HepG2 (cell line): Measurements from ENCODE around the gene ZNF22. TPM values are rescaled to one million over a fixed set of nuclear protein-coding genes. Genes with fewer than 3 reads are reported as not detected.

ENCODE experiments used
- ASH2L ChIP-seq: fragments of 300-600, 200-600 bp; sonication (generic); IDR thresholded peaks from 2 replicates; pipeline ENCODE4 v1.7.0; 2017; ENCODE audit warnings: low read depth, mild to moderate bottlenecking, moderate library complexity, mixed read lengths, low read length; ENCODE audit not compliant: insufficient read length
- ISL2 ChIP-seq: sonication (generic); formaldehyde crosslinking; IDR thresholded peaks from 2 replicates; pipeline ENCODE4 v1.5.0; 2020; ENCODE audit warnings: missing genetic modification reagents
- RARA ChIP-seq: IDR thresholded peaks from 2 replicates; pipeline ENCODE4 v1.6.1; 2016; ENCODE audit warnings: missing genetic modification reagents, missing compliant biosample characterization
- SRSF4 ChIP-seq: fragments of 200-400 bp; formaldehyde crosslinking; IDR thresholded peaks from one replicate; pipeline ENCODE4 v1.6.1; 2018; ENCODE audit warnings: mild to moderate bottlenecking, low read depth, low read length, moderate library complexity; ENCODE audit not compliant: poor library complexity, severe bottlenecking
- ZNF124 ChIP-seq: sonication (generic); formaldehyde crosslinking; IDR thresholded peaks from 2 replicates; pipeline ENCODE4 v1.4.0; 2020; ENCODE audit warnings: missing genetic modification reagents
- ZSCAN31 ChIP-seq: sonication (generic); formaldehyde crosslinking; IDR thresholded peaks from 2 replicates; pipeline ENCODE4 v1.5.0; 2020; ENCODE audit warnings: low read depth, mild to moderate bottlenecking, missing genetic modification reagents
- polyA plus RNA-seq, 8 experiments: library from polyadenylated mRNA; depleted of rRNA in 3 of 8; stranded (reverse) in 7 of 8; unstranded in 1 of 8; fragments of >200 nt; fragmentation: Illumina TruSeq in 4 of 8; extraction: Trizol in 4 of 8; gene quantifications; 2 replicates each; pipeline versions ENCODE4 v1.2.1 to v1.2.3, GENCODE V29; 2011 to 2016; ENCODE audit warnings: low read depth in 4 of 8, missing spikeins in 1 of 8, mixed read lengths in 1 of 8; ENCODE audit not compliant: insufficient read depth in 1 of 8
- total RNA-seq, 5 experiments: library from RNA; depleted of rRNA; stranded (reverse); fragments of >200 nt; fragmentation: Illumina TruSeq; extraction: Trizol; gene quantifications; 2 replicates each; pipeline ENCODE4 v1.2.3, GENCODE V29; 2016; ENCODE audit warnings: low read depth in 1 of 5
- TF ChIP-seq, protein P1 (sequence below): sonication (generic); formaldehyde crosslinking; IDR thresholded peaks from 2 replicates; pipeline ENCODE4 v1.5.0; 2020; ENCODE audit warnings: mild to moderate bottlenecking, missing genetic modification reagents, borderline replicate concordance
- TF ChIP-seq, protein P2 (sequence below): IDR thresholded peaks from 2 replicates; pipeline ENCODE4 v1.6.1; 2016; ENCODE audit warnings: low read depth, missing genetic modification reagents, missing compliant biosample characterization
- TF ChIP-seq, protein P3 (sequence below): sonication (generic); formaldehyde crosslinking; IDR thresholded peaks from 2 replicates; pipeline ENCODE4 v1.5.0; 2020; ENCODE audit warnings: mild to moderate bottlenecking, missing genetic modification reagents
- TF ChIP-seq, protein P4 (sequence below): sonication (generic); formaldehyde crosslinking; IDR thresholded peaks from 2 replicates; pipeline ENCODE4 v1.5.0; 2020; ENCODE audit warnings: missing genetic modification reagents

Gene ZNF22
- total and polyA plus RNA-seq, 2 of the 13 experiments (the other 11 are each of a cell fraction or from before 2014, with no cell fraction given) = 0.40 to 1.3 TPM

DNA sequence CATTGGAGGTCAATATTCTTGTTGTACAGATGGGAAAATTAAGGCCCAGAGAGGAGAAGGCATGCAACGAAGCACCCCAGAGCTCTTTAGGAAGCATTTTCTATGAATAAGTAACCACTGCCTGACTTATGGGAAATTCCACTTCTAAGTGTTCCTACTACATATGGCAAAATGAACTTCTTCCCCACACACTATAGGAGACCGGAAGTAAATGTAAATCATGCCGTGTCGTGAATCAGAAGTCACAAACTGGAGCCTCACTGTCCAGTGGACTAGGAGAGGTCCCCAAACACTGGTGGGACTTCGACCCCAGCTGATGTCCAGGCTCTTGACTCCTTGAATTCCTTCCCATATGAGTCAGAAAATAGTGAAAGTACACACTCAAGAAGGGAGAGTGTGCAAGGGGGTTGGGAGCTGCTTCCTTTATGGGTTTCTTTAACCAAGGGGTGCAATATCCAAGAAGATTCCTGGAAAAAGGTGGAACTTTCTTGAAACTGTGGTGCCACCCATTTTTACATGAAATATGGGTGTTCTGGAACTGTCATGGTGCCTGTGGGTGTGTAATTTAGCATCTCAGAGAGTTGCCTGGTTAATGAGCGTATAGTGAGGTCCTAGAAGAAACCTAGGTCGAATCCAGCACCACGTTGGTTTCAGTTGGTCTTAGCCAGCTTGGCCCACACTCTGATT lies 34.5 kb upstream of the ZNF22 start (continued):
- TF ChIP-seq, protein P1, sequence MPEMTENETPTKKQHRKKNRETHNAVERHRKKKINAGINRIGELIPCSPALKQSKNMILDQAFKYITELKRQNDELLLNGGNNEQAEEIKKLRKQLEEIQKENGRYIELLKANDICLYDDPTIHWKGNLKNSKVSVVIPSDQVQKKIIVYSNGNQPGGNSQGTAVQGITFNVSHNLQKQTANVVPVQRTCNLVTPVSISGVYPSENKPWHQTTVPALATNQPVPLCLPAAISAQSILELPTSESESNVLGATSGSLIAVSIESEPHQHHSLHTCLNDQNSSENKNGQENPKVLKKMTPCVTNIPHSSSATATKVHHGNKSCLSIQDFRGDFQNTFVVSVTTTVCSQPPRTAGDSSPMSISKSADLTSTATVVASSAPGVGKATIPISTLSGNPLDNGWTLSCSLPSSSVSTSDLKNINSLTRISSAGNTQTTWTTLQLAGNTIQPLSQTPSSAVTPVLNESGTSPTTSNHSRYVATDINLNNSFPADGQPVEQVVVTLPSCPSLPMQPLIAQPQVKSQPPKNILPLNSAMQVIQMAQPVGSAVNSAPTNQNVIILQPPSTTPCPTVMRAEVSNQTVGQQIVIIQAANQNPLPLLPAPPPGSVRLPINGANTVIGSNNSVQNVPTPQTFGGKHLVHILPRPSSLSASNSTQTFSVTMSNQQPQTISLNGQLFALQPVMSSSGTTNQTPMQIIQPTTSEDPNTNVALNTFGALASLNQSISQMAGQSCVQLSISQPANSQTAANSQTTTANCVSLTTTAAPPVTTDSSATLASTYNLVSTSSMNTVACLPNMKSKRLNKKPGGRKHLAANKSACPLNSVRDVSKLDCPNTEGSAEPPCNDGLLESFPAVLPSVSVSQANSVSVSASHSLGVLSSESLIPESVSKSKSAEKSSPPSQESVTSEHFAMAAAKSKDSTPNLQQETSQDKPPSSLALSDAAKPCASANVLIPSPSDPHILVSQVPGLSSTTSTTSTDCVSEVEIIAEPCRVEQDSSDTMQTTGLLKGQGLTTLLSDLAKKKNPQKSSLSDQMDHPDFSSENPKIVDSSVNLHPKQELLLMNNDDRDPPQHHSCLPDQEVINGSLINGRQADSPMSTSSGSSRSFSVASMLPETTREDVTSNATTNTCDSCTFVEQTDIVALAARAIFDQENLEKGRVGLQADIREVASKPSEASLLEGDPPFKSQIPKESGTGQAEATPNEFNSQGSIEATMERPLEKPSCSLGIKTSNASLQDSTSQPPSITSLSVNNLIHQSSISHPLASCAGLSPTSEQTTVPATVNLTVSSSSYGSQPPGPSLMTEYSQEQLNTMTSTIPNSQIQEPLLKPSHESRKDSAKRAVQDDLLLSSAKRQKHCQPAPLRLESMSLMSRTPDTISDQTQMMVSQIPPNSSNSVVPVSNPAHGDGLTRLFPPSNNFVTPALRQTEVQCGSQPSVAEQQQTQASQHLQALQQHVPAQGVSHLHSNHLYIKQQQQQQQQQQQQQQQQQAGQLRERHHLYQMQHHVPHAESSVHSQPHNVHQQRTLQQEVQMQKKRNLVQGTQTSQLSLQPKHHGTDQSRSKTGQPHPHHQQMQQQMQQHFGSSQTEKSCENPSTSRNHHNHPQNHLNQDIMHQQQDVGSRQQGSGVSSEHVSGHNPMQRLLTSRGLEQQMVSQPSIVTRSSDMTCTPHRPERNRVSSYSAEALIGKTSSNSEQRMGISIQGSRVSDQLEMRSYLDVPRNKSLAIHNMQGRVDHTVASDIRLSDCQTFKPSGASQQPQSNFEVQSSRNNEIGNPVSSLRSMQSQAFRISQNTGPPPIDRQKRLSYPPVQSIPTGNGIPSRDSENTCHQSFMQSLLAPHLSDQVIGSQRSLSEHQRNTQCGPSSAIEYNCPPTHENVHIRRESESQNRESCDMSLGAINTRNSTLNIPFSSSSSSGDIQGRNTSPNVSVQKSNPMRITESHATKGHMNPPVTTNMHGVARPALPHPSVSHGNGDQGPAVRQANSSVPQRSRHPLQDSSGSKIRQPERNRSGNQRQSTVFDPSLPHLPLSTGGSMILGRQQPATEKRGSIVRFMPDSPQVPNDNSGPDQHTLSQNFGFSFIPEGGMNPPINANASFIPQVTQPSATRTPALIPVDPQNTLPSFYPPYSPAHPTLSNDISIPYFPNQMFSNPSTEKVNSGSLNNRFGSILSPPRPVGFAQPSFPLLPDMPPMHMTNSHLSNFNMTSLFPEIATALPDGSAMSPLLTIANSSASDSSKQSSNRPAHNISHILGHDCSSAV (CRISPR knock-in tag) = no peak
- TF ChIP-seq, protein P2, sequence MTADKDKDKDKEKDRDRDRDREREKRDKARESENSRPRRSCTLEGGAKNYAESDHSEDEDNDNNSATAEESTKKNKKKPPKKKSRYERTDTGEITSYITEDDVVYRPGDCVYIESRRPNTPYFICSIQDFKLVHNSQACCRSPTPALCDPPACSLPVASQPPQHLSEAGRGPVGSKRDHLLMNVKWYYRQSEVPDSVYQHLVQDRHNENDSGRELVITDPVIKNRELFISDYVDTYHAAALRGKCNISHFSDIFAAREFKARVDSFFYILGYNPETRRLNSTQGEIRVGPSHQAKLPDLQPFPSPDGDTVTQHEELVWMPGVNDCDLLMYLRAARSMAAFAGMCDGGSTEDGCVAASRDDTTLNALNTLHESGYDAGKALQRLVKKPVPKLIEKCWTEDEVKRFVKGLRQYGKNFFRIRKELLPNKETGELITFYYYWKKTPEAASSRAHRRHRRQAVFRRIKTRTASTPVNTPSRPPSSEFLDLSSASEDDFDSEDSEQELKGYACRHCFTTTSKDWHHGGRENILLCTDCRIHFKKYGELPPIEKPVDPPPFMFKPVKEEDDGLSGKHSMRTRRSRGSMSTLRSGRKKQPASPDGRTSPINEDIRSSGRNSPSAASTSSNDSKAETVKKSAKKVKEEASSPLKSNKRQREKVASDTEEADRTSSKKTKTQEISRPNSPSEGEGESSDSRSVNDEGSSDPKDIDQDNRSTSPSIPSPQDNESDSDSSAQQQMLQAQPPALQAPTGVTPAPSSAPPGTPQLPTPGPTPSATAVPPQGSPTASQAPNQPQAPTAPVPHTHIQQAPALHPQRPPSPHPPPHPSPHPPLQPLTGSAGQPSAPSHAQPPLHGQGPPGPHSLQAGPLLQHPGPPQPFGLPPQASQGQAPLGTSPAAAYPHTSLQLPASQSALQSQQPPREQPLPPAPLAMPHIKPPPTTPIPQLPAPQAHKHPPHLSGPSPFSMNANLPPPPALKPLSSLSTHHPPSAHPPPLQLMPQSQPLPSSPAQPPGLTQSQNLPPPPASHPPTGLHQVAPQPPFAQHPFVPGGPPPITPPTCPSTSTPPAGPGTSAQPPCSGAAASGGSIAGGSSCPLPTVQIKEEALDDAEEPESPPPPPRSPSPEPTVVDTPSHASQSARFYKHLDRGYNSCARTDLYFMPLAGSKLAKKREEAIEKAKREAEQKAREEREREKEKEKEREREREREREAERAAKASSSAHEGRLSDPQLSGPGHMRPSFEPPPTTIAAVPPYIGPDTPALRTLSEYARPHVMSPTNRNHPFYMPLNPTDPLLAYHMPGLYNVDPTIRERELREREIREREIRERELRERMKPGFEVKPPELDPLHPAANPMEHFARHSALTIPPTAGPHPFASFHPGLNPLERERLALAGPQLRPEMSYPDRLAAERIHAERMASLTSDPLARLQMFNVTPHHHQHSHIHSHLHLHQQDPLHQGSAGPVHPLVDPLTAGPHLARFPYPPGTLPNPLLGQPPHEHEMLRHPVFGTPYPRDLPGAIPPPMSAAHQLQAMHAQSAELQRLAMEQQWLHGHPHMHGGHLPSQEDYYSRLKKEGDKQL (CRISPR knock-in tag) = no peak
- TF ChIP-seq ASH2L = peak; percentile 42
- peak; percentile 32; the same call in 1 of the 2 replicates for TF ChIP-seq RARA (CRISPR knock-in tag)
- no peak for TF ChIP-seq ZSCAN31 (CRISPR knock-in tag)
- TF ChIP-seq, protein P3, sequence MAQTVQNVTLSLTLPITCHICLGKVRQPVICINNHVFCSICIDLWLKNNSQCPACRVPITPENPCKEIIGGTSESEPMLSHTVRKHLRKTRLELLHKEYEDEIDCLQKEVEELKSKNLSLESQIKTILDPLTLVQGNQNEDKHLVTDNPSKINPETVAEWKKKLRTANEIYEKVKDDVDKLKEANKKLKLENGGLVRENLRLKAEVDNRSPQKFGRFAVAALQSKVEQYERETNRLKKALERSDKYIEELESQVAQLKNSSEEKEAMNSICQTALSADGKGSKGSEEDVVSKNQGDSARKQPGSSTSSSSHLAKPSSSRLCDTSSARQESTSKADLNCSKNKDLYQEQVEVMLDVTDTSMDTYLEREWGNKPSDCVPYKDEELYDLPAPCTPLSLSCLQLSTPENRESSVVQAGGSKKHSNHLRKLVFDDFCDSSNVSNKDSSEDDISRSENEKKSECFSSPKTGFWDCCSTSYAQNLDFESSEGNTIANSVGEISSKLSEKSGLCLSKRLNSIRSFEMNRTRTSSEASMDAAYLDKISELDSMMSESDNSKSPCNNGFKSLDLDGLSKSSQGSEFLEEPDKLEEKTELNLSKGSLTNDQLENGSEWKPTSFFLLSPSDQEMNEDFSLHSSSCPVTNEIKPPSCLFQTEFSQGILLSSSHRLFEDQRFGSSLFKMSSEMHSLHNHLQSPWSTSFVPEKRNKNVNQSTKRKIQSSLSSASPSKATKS (CRISPR knock-in tag) = no peak
- TF ChIP-seq ISL2 = no peak
- TF ChIP-seq, protein P4, sequence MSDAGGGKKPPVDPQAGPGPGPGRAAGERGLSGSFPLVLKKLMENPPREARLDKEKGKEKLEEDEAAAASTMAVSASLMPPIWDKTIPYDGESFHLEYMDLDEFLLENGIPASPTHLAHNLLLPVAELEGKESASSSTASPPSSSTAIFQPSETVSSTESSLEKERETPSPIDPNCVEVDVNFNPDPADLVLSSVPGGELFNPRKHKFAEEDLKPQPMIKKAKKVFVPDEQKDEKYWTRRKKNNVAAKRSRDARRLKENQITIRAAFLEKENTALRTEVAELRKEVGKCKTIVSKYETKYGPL (CRISPR knock-in tag) = no peak
- no peak for TF ChIP-seq SRSF4
- TF ChIP-seq ZNF124 (CRISPR knock-in tag) = no peak
